Stimulated activated CD8-positive, alpha-beta memory T cell treated with anti-CD3 and anti-CD28 coated beads, Interleukin-15, amount 100 ng/mL, for 1 hour (primary cell): ENCODE data around the gene LPAR1.
"Not testable (repeated sequence)": the region's sequence is repeated elsewhere in the genome, so short reads cannot be mapped to it uniquely, and the experiment has no call there.

Source experiments
- DNase-seq: peaks from one replicate; pipeline ENCODE4 v3.0.0-alpha.2; 2020; ENCODE audit warnings: low read depth

LPAR1 gene

DNA sequence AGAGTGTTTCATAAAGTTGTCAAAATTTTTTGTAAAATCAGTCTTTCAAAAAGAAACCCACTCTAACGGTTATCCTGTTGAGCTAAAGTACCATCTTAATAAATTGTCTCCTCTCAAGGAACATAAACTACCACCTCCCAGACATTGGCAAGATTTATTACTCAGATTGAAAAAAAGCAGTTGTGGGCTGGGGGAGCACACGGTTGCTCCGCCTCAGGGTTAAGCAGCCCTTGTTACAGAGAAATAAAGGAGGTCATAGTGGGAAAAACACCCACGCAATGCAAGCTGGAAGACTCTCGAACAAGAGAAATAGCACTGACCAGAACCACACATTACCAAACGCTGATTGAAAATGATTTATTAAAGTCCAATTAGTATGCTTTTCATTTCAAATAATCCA, 165.3 kb downstream of the LPAR1 start:
- no peak for DNase-seq

DNA sequence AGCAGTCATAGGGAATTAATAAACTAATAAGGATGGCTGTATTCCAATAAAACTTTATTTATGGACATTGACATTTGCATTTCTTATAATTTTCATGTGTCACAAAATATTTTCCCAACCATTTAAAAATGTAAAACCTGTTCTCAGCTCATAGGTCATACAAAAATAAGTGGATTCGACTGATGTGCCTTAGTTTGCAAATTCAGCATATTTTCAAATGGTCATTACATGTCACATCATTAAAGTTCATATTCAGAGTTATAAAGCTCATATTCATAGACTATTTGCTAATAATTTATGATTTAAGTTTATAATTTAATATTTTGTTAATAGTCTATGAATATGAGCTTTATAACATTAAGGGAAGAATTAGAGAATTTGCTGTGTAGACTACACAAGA, 166.5 kb downstream of the LPAR1 start:
- no peak for DNase-seq

GRCh38 chr9:110869931-110870330, 168.3 kb downstream of the LPAR1 start:
- DNase-seq = no peak

- no peak for DNase-seq
Measured at GRCh38 chr9:110864011-110864410, 174.3 kb downstream of the LPAR1 start.

DNA sequence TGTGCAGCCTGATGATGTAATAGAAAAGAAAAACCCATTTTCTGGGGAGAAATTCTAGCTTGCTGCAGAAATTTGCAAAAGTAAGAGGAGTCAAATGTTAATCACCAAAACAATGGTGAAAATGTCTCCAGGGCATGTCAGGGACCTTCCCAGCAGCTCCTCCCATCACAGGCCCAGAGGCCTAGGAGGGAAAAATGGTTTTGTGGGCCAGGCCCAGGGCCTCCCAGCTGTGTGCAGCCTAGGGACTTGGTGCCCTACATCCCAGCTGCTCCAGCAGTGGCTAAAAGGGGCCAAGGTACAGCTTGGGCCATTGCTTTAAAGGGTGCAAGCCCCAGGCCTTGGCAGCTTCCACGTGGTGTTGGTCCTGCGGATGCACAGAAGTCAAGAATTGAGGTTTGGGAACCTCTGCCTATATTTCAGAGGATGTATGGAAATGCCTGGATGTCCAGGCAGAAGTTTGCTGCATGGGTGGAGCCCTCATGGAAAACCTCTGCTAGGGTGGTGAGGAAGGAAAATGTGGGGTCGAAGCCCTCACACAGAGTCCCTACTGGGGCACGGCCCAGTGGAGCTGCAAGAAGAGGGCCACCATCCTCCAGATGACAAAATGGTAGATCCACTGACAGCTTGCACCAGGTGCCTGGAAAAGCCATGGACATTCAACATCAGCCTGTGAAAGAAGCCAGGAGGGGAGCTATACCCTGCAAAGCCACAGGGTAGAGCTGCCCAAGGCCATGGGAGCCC, 176.7 kb downstream of the LPAR1 start:
- DNase-seq = not testable (repeated sequence)

DNA sequence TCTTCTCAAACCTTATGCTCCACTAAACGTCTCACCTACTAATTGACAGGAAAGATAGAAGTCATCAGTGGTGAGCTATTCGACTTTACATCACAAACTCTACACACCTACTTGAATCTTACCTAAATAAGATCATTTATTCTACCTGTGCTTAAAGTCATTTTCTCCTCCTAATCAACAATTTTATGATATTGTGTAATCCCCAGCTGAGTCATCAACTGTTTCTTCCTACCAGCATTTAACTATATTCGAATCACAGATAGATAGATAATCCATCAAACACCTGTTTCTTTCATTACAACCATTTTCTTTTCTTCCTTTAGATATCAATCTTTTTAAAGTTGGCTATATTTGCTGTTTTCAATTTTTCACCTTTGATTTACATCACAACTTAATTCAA, 181.5 kb downstream of the LPAR1 start:
- no peak for DNase-seq

DNA sequence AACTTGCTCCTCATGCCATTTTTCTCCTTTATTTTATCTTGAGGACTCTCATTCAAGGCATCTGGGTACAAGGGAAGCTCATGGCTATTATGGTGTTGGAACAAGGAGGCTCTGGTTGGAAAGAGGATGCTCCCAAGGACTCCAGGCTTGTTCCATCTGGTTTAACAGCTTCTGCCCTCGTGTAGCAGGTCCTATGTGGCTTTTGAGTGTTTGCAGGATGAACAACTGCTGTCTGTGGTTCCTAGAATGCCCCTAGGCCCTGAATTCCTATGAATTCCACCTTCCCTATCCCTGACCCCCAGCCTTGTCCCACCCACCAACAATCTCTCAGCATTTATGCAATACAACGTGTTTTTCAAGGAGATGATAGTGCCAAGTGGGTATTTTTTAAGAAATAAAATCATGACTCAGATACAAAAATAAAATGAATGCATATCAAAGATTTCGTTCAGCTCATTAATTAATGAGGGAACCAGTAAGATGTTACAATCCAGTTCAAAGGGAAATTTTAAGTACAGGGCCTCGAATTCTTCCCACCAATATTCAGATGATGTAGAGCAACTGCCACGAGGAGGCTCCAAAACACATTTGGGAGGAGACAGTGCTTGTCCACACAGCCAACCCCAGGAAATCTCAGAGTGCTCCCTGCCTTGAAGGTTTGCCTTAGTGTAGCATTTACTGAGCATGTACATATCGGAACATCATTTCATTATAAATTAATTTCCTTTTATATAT, 187.7 kb downstream of the LPAR1 start:
- no peak for DNase-seq

DNA sequence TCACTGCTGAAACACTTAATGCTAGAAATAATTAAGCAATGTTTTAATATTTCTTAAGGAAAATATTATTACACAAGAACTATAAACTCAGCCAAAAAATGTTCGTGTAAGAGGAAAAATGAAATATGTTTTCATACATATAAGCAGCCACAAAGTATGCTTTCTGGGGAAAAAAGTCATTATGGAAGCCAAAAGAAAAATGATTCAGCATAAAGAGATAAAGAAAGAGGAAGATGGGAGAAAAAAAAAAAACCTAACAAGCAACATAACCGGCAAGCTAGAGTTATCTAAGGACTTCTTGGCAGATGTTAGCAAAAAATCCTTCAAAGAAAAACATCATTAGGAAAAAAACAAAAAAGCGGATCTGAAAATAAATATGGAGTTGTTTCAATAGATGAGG, 190.6 kb downstream of the LPAR1 start:
- no peak for DNase-seq

- no peak for DNase-seq
Measured at GRCh38 chr9:110846215-110846614, 192.1 kb downstream of the LPAR1 start.

- no peak for DNase-seq
Measured at GRCh38 chr9:110844121-110844520, 194.1 kb downstream of the LPAR1 start.

DNA sequence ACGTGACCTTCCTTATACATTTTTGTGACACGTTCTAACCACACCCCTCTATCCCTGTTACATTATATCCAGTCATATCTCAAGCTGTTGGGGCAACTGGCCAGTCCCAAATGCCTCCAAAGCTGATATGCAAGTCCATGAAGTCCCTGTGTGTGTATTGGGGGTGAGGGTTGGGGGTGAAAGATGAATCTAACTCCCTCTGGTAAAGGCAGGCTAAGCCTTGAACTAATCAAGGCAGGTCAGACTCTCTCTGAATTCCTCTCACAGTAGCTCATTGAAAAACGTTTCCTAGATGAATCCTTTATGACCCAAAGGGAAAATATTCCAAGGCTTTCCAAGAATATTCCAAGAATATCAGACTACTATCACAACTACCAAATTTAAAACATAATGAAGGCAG, 195.3 kb downstream of the LPAR1 start:
- DNase-seq = no peak

GRCh38 chr9:110842169-110842568, 196.1 kb downstream of the LPAR1 start:
- DNase-seq = no peak

DNA sequence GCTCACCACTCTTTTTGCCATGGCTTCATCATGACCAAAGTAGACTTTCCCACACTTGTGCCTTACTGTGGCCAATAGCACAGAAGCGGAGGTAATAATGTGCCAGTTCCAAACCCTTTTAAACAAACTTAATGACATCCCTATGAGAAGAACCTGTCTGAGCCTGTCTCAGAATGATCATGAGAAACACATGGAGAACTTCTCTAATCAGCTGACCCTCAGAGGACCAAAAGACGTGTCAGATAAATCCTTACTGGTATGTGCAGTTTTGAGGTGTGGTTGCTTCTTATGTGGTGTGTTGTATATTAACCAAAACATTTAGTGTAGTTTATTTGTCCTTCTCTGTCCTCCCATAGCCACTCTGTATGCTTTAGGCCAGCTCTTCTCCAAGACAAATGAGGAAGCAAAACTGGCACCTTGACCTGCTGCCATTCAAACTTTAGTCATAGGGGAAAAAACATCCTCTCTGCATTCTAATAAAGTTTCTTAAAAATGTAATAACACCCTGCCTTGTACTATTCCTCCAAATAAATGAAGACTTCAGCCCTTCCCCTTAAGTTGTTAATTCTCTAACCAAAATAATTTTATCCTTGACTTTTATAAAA, 200.8 kb downstream of the LPAR1 start:
- no peak for DNase-seq

DNA sequence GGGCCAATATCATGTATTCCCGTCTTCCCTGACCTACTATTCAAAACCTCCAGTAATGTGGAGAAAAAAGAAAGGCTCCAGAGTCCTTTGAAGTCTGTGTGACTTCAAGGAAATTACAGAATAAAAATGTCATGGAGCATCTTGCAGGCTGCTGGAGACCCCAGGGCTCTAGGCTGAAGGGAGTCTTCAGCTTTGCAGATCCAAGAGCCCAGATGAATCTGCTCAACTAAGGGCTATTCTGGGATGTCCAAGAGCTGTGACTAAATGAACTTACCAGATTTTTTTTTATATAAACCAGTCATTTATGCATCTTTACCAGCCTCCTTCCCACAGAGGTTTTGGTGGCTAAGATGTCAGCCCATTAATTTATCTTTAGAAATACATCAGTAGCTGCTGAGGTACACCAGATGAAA, 202.4 kb downstream of the LPAR1 start:
- no peak for DNase-seq

GRCh38 chr9:110835404-110835803, 202.9 kb downstream of the LPAR1 start:
- DNase-seq = no peak

DNA sequence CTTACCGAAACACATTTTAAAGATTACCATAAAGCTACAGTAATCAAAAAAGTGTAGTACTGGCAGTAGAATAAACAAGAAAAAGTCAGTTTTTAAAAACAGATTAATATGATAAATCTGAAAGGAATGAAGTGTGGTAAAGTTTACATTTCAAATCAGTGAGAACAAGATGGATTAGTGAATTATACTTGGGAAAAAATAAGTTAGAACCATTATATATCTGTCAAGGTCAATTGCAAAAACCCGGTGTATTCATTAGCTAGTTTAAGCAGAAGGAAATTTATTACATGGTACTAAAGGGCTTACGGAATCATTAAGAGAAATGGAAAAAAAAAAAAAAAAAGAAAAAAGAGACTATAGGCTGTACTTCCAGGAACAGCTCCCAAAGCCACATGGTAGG, 205.3 kb downstream of the LPAR1 start:
- no peak for DNase-seq

DNA sequence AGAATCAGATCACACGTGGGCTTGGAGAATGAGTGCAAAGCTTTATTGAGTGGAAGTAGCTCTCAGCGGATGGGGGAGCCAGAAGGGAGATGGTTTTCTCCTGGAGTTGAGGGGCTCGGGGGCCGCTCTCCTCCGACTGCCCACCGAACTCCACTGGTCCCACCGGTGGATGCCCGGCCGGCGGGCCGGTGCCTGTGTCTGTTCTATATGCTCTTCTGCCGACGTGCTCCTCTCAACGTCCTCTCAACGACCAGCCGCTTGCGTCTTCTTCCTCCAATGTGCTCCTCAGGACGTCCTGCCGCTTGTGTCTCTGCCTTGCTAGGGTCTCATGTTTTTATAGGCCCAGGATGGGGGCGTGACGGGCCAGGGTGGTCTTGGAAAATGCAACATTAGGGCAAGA, 207.8 kb downstream of the LPAR1 start:
- no peak for DNase-seq

DNA sequence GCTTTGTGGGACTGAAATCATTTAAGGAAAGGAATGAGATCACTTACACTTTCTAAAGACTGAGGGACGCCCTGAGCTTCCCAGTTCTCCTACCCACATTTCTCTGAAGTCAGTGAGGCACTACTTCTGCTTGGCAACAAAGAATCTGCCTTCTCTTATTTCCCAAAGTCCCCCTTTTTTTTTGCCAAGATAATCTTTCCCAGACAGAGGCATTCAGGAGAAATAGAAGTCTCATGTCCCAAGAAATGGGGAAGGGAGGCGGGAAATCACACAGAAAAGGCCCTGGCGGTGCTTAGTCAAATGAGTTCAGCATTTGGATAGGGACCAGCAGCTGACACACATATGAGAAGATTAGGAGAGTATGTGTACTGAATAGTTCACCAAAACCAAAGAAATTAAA, 210.0 kb downstream of the LPAR1 start:
- no peak for DNase-seq

- not testable (repeated sequence) for DNase-seq
Measured at GRCh38 chr9:110826400-110826799, 211.9 kb downstream of the LPAR1 start.

GRCh38 chr9:110825950-110826349, 212.3 kb downstream of the LPAR1 start:
- no peak for DNase-seq

- DNase-seq = not testable (repeated sequence)
Measured at GRCh38 chr9:110825129-110825528, 213.1 kb downstream of the LPAR1 start.
